ENCODE results near the gene PRAMEF2. TPM values are rescaled to one million over a fixed set of nuclear protein-coding genes. Genes with fewer than 3 reads are reported as not detected.
"Not testable (repeated sequence)": the region's sequence is repeated elsewhere in the genome, so short reads cannot be mapped to it uniquely, and the experiment has no call there.

Gene PRAMEF2
- total RNA-seq, 4 donors from 2014 or later, result not detected

- no peak for DNase-seq
- no peak overlapping the region for H3K4me3 ChIP-seq
- no peaks in the 10 kb centered on the region for H3K27me3 ChIP-seq
- TF ChIP-seq POLR2A (IDR thresholded peaks at IDR 0.05) (no peak), CTCF (IDR thresholded peaks at IDR 0.05) (no peak)
- H3K9me3 ChIP-seq, result no peaks in the 10 kb centered on the region
- no peaks in the 10 kb centered on the region for H3K36me3 ChIP-seq
- H3K4me1 ChIP-seq, result no peaks in the 10 kb centered on the region
- H3K27ac ChIP-seq, result no peak overlapping the region
Measured at GRCh38 chr1:12851779-12852178, 5.1 kb upstream of the PRAMEF2 start.

GRCh38 chr1:12863131-12863880 is 6.4 kb downstream of the PRAMEF2 start:
- not testable (repeated sequence) for H3K4me3 ChIP-seq, H3K9me3 ChIP-seq, H3K27ac ChIP-seq, H3K27me3 ChIP-seq, H3K4me1 ChIP-seq, H3K36me3 ChIP-seq, DNase-seq

GRCh38 chr1:12878453-12878852 is 21.6 kb downstream of the PRAMEF2 start:
- not testable (repeated sequence) for H3K9me3 ChIP-seq, H3K36me3 ChIP-seq, H3K4me1 ChIP-seq, H3K27me3 ChIP-seq, DNase-seq, H3K4me3 ChIP-seq, H3K27ac ChIP-seq

GRCh38 chr1:12886101-12886500 is 29.2 kb downstream of the PRAMEF2 start, which contains the start of gene PRAMEF4:
TSS of gene PRAMEF4 (minus strand) at chr1:12886201. CDS start at chr1:12883394, 2,807 bp downstream.
- not testable (repeated sequence) for H3K4me3 ChIP-seq, H3K27me3 ChIP-seq, H3K27ac ChIP-seq, H3K4me1 ChIP-seq, H3K9me3 ChIP-seq, DNase-seq, H3K36me3 ChIP-seq

- H3K4me3 ChIP-seq, H3K27me3 ChIP-seq, DNase-seq, H3K27ac ChIP-seq, H3K36me3 ChIP-seq, H3K4me1 ChIP-seq, H3K9me3 ChIP-seq: not testable (repeated sequence)
Measured at GRCh38 chr1:12898170-12898569, 41.3 kb downstream of the PRAMEF2 start, which contains the start of gene PRAMEF10. TSS of gene PRAMEF10 (minus strand) at chr1:12898270. CDS start at chr1:12895847, 2,423 bp downstream.

GRCh38 chr1:12899186-12899585 is 42.3 kb downstream of the PRAMEF2 start:
- H3K27ac ChIP-seq, H3K36me3 ChIP-seq, DNase-seq, H3K9me3 ChIP-seq, H3K27me3 ChIP-seq, H3K4me1 ChIP-seq, H3K4me3 ChIP-seq: not testable (repeated sequence)

- H3K36me3 ChIP-seq, DNase-seq, H3K9me3 ChIP-seq, H3K27ac ChIP-seq, H3K4me3 ChIP-seq, H3K27me3 ChIP-seq, H3K4me1 ChIP-seq: not testable (repeated sequence)
Measured at GRCh38 chr1:12903793-12904572, 47.1 kb downstream of the PRAMEF2 start.

Other genes starting within 250 kb of the PRAMEF2 start
- gene DHRS3, start 238.9 kb upstream of the PRAMEF2 start, total RNA-seq, result 100 to 1,000 TPM in 2 of 4 donors, 10 to 100 TPM in 2; 34.7 to 179 (median 108) TPM
- gene AADACL4, start 213.0 kb upstream of the PRAMEF2 start, total RNA-seq, result not detected
- not detected for gene AADACL3, start 141.0 kb upstream of the PRAMEF2 start, total RNA-seq
- gene CFAP107, start 110.9 kb upstream of the PRAMEF2 start, total RNA-seq, result not detected
- gene PRAMEF12, start 83.3 kb upstream of the PRAMEF2 start, total RNA-seq, result not detected
- gene PRAMEF1, start 65.7 kb upstream of the PRAMEF2 start, total RNA-seq, result not detected
- not detected for gene PRAMEF11, start 25.7 kb upstream of the PRAMEF2 start, total RNA-seq
- gene HNRNPCL1, start 8.4 kb upstream of the PRAMEF2 start, total RNA-seq, result not detected
- not detected for gene PRAMEF4, start 29.1 kb downstream of the PRAMEF2 start, total RNA-seq
- not detected for gene PRAMEF10, start 41.2 kb downstream of the PRAMEF2 start, total RNA-seq
- not detected for gene PRAMEF7, start 59.5 kb downstream of the PRAMEF2 start, total RNA-seq
- gene PRAMEF6, start 90.5 kb downstream of the PRAMEF2 start, total RNA-seq, result not detected
- not detected for gene PRAMEF27, start 199.5 kb downstream of the PRAMEF2 start, total RNA-seq
- not detected for gene HNRNPCL3, start 203.7 kb downstream of the PRAMEF2 start, total RNA-seq
- gene PRAMEF25, start 213.7 kb downstream of the PRAMEF2 start, total RNA-seq, result not detected

Data from Peyer's patch (tissue), 4 donors.